IMR-90 (cell line): ENCODE results near the gene PEA15. TPM values are rescaled to one million over a fixed set of nuclear protein-coding genes. Genes with fewer than 3 reads are reported as not detected.

Source experiments
- ATAC-seq: fragments of 200-7000 bp; cut with Tn5 transposase; 2 replicates; pipeline ENCODE4 v1.9.1; 2020; ENCODE audit warnings: low read depth, mild to moderate bottlenecking, moderate library complexity
- BruUV-seq: library from RNA; stranded (reverse); fragments of 400-500 nt; replicated peaks from 2 replicates; lab custom pipeline; 2021; lab: Mats Ljungman, UMichigan
- CTCF ChIA-PET: fragments of 300-600 bp; formaldehyde crosslinking; extraction: SDS; loops from one replicate; lab custom pipeline; 2021; ENCODE audit warnings: antibody characterized with exemption; lab: Yijun Ruan, JAX
- POLR2A ChIA-PET: fragments of 300-600 bp; sonication (Branson Sonifier 250); formaldehyde crosslinking; loops from one replicate; lab custom pipeline; 2022; ENCODE audit warnings: antibody characterized with exemption; ENCODE audit not compliant: unreplicated experiment; lab: Charles Lee
- DNase-seq: peaks from one replicate; pipeline ENCODE4 v3.0.0; 2013
- H2AFZ ChIP-seq: replicated peaks from 2 replicates; pipeline ENCODE3; 2013; ENCODE audit warnings: low read length, mild to moderate bottlenecking; ENCODE audit not compliant: poor library complexity
- H2AK5ac ChIP-seq: 2 replicates; pipeline ENCODE4 v1.6.1; 2013; ENCODE audit warnings: low read depth, low read length, inconsistent platforms
- H2AK9ac ChIP-seq: replicated peaks from 2 replicates; pipeline ENCODE3; 2013; ENCODE audit warnings: mild to moderate bottlenecking, low read depth, low read length, moderate library complexity; ENCODE audit not compliant: poor library complexity
- H2BK120ac ChIP-seq: 2 replicates; pipeline ENCODE4 v1.6.1; 2013; ENCODE audit warnings: low read depth, low read length, inconsistent platforms
- H2BK15ac ChIP-seq: 3 replicates; pipeline ENCODE4 v1.6.1; 2013; ENCODE audit warnings: low read depth, low read length, inconsistent platforms
- H2BK20ac ChIP-seq: 2 replicates; pipeline ENCODE4 v1.6.1; 2013; ENCODE audit warnings: low read depth, mild to moderate bottlenecking, inconsistent platforms, low read length, moderate library complexity
- H2BK5ac ChIP-seq: 2 replicates; pipeline ENCODE4 v1.6.1; 2013; ENCODE audit warnings: mild to moderate bottlenecking, low read depth, low read length, inconsistent platforms; ENCODE audit not compliant: poor library complexity, severe bottlenecking
- H3K14ac ChIP-seq: replicated peaks from 2 replicates; pipeline ENCODE4 v1.6.1; 2013; ENCODE audit warnings: low read depth, low read length, inconsistent platforms
- H3K18ac ChIP-seq: 2 replicates; pipeline ENCODE4 v1.6.1; 2013; ENCODE audit warnings: low read depth, low read length, control low read depth
- H3K23ac ChIP-seq: 2 replicates; pipeline ENCODE4 v1.6.1; 2013; ENCODE audit warnings: low read depth, low read length, inconsistent platforms
- H3K27ac ChIP-seq: 2 replicates; pipeline ENCODE4 v1.5.1; 2013; ENCODE audit warnings: mild to moderate bottlenecking, control low read depth, low read length; ENCODE audit not compliant: insufficient read depth
- H3K27me3 ChIP-seq: 2 replicates; pipeline ENCODE4 v1.6.1; 2013; ENCODE audit warnings: low read length; ENCODE audit not compliant: control insufficient read depth, insufficient read depth
- H3K36me3 ChIP-seq: 2 replicates; pipeline ENCODE4 v1.6.1; 2013; ENCODE audit warnings: low read length, mixed read lengths; ENCODE audit not compliant: control insufficient read depth, insufficient read depth
- H3K4ac ChIP-seq: 2 replicates; pipeline ENCODE4 v1.6.1; 2013; ENCODE audit warnings: low read depth, low read length, inconsistent platforms
- H3K4me1 ChIP-seq: 2 replicates; pipeline ENCODE4 v1.6.1; 2013; ENCODE audit warnings: low read length, mixed read lengths; ENCODE audit not compliant: control insufficient read depth, insufficient read depth
- H3K4me2 ChIP-seq: 2 replicates; pipeline ENCODE4 v1.6.1; 2013; ENCODE audit warnings: low read depth, mild to moderate bottlenecking, control low read depth, low read length, moderate library complexity
- H3K4me3 ChIP-seq: 2 replicates; pipeline ENCODE4 v1.5.1; 2013; ENCODE audit warnings: low read depth, mild to moderate bottlenecking, control low read depth, low read length, moderate library complexity; ENCODE audit not compliant: insufficient read depth
- H3K56ac ChIP-seq: 2 replicates; pipeline ENCODE4 v1.6.1; 2013; ENCODE audit warnings: low read length, inconsistent platforms; ENCODE audit not compliant: insufficient read depth; ENCODE audit errors: extremely low read depth
- H3K79me1 ChIP-seq, 2 experiments: 2 replicates each; pipeline ENCODE4 v1.6.1; 2013; ENCODE audit warnings: low read length in 2 of 2, inconsistent platforms in 1 of 2, low read depth in 1 of 2
- H3K9ac ChIP-seq: 2 replicates; pipeline ENCODE4 v1.6.1; 2013; ENCODE audit warnings: low read depth, low read length, control low read depth
- H3K9me1 ChIP-seq: 2 replicates; pipeline ENCODE4 v1.6.1; 2013; ENCODE audit warnings: low read length, inconsistent platforms; ENCODE audit not compliant: insufficient read depth
- H3K9me3 ChIP-seq: 2 replicates; pipeline ENCODE4 v1.6.1; 2013; ENCODE audit warnings: low read length; ENCODE audit not compliant: control insufficient read depth, insufficient read depth
- H4K20me1 ChIP-seq: 2 replicates; pipeline ENCODE4 v1.6.1; 2013; ENCODE audit warnings: low read length, inconsistent platforms; ENCODE audit not compliant: insufficient read depth
- H4K5ac ChIP-seq: 2 replicates; pipeline ENCODE4 v1.6.1; 2013; ENCODE audit warnings: mild to moderate bottlenecking, low read depth, low read length, control low read depth
- H4K8ac ChIP-seq, 2 experiments: 2 replicates each; pipeline ENCODE4 v1.6.1; 2013; ENCODE audit warnings: low read depth in 2 of 2, low read length in 2 of 2, control low read depth in 1 of 2, inconsistent platforms in 1 of 2
- H4K91ac ChIP-seq: 2 replicates; pipeline ENCODE4 v1.6.1; 2013; ENCODE audit warnings: low read depth, low read length, inconsistent platforms; ENCODE audit not compliant: insufficient read depth
- BHLHE40 ChIP-seq: fragments of 150-350 bp; IDR thresholded peaks from 2 replicates; pipeline ENCODE4 v1.6.1; 2016; ENCODE audit warnings: mild to moderate bottlenecking, low read depth, low read length
- CEBPB ChIP-seq: IDR thresholded peaks from 2 replicates; pipeline ENCODE4 v1.6.1; 2012; ENCODE audit warnings: low read depth, low read length, improper control_type of control experiment
- CHD1 ChIP-seq: IDR thresholded peaks from 2 replicates; pipeline ENCODE4 v1.6.1; 2012; ENCODE audit warnings: low read depth, low read length, improper control_type of control experiment
- FOS ChIP-seq: fragments of 150-350 bp; IDR thresholded peaks from 2 replicates; pipeline ENCODE4 v1.6.1; 2016; ENCODE audit warnings: low read depth, low read length
- MAFK ChIP-seq: IDR thresholded peaks from 2 replicates; pipeline ENCODE4 v1.6.1; 2012; ENCODE audit warnings: low read depth, low read length, improper control_type of control experiment
- MAZ ChIP-seq: IDR thresholded peaks from 2 replicates; pipeline ENCODE4 v1.6.1; 2012; ENCODE audit warnings: low read depth, mild to moderate bottlenecking, low read length, improper control_type of control experiment, moderate library complexity, borderline replicate concordance
- MXI1 ChIP-seq: IDR thresholded peaks from 2 replicates; pipeline ENCODE4 v1.6.1; 2012; ENCODE audit warnings: low read depth, mild to moderate bottlenecking, low read length, moderate library complexity, borderline replicate concordance
- NFE2L2 ChIP-seq: fragments of 150-350 bp; IDR thresholded peaks from 2 replicates; pipeline ENCODE4 v1.6.1; 2016; ENCODE audit warnings: low read depth, mild to moderate bottlenecking, low read length
- POLR2A ChIP-seq: IDR thresholded peaks from 2 replicates; pipeline ENCODE4 v1.6.1; 2012; ENCODE audit warnings: mild to moderate bottlenecking, low read depth, low read length
- RAD21 ChIP-seq: IDR thresholded peaks from 2 replicates; pipeline ENCODE4 v1.6.1; 2012; ENCODE audit warnings: low read length, improper control_type of control experiment
- USF2 ChIP-seq: fragments of 150-350 bp; IDR thresholded peaks from 2 replicates; pipeline ENCODE4 v1.6.1; 2017; ENCODE audit warnings: mild to moderate bottlenecking, antibody characterized with exemption, low read length, low read depth
- WGBS, 2 experiments: methylation state at CpG; one replicate each; pipeline versions ENCODE4 v1.1.5 to v1.1.7; 2013; ENCODE audit warnings: missing lambda C conversion rate in 2 of 2; ENCODE audit not compliant: insufficient read length in 1 of 2; ENCODE audit errors: extremely low coverage in 2 of 2; 5-methylcytosine and 5-hydroxymethylcytosine counted together
- dilution Hi-C: fragments of 300-500 bp; cut with HindIII; formaldehyde crosslinking; loops from one replicate; pipeline ENCODE4 v1.14.3; 2018; ENCODE audit warnings: low sequenced_read_pairs; ENCODE audit not compliant: unreplicated experiment
- in situ Hi-C: fragments of 300-500 bp; cut with MboI; formaldehyde crosslinking; loops from 3 replicates; pipeline ENCODE4 v1.14.3; 2019; ENCODE audit warnings: low sequenced_read_pairs, inconsistent platforms, mixed read lengths
- intact Hi-C: fragments of 100-400 bp; cut with micrococcal nuclease; formaldehyde crosslinking; loops from 2 replicates; pipeline ENCODE4 v1.10.0; 2022
- polyA plus RNA-seq, 3 experiments: library from polyadenylated mRNA; depleted of rRNA; stranded (reverse); fragments of >200 nt; gene quantifications; 2 replicates each; pipeline ENCODE4 v1.2.3, GENCODE V29; 2012; ENCODE audit warnings: low replicate concordance in 1 of 3
- total RNA-seq: library from RNA; depleted of rRNA; stranded (reverse); fragments of >200 nt; gene quantifications from 2 replicates; pipeline ENCODE4 v1.2.3, GENCODE V29; 2012
- TF ChIP-seq, protein P1 (sequence below): conservative IDR thresholded peaks from 2 replicates; pipeline ENCODE4 v1.5.1; 2012; ENCODE audit warnings: mild to moderate bottlenecking, low read depth, low read length, improper control_type of control experiment

PEA15 gene
- total and polyA plus RNA-seq, 2 of the 4 experiments (the other 2 are of a cell fraction), result 296 to 754 TPM

GRCh38 chr1:160208557-160209320 is 3.6 kb downstream of the PEA15 start (continued):
- TF ChIP-seq FOS (no peak), NFE2L2 (no peak)

DNA sequence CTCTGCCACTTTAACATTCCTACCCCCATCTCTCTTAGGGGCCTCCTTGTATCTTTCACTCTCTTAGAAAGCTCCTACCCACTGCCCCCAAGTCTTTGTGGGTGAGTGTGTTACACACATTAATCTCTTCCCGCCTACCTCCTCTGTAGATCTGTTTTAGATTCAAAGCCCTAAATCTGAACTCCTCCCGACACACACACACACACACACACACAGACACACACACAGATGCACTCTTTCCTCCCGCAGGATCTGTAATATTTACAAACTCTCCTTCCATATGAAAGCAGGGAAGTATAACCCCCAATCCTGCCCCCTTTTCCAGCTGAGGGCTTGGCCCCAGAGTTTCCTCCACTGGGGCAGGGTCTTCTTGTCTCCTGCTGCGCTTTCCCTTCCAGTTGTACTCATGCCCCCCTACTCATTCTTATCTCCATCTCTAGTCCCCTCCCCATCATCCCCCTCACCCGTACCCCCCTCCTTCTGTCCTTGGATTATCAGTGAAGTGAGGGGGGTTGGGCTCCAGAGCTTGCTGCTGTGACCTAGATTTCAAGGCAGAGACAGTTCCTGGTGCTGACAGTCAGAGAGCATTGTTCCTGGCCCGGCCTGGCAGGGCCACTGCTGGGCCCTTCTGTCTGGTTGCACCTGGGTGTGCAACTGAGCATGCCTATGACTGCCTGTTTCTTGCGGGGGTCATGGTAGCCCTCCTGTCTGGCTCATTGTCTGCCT is 4.3 kb downstream of the PEA15 start:
- dilution Hi-C loops, result loop anchor here (10.0 kb wide), 1 partner anchor 105 kb away; no protein-coding TSS in a partner anchor

More for the DNA sequence above, 4.3 kb downstream of the PEA15 start:
- BruUV-seq, result no TSS peak
- no peak overlapping the region for H3K56ac ChIP-seq
- H3K9ac ChIP-seq, result peak overlapping the region; percentile 9; the same call in 1 of the 2 replicates
- peak overlapping the region; percentile 50 for H2BK5ac ChIP-seq
- H3K4me3 ChIP-seq, result no peak overlapping the region
- peak overlapping the region; percentile 30; the same call in 1 of the 2 replicates for H3K27ac ChIP-seq
- peaks cover 41% of the 10 kb centered on the region for H3K4me1 ChIP-seq
- no peak overlapping the region for H2BK15ac ChIP-seq
- intact Hi-C loops, result loop anchor here (10.0 kb wide), 1 partner anchor 285 kb away; the partner anchor contains the start of gene TAGLN2
- CTCF ChIA-PET, result interaction anchor here (0.7 to 1.3 kb wide), 3 partner anchors 16 to 53 kb away, joined by 3 to 5 read pairs (median 3); no protein-coding TSS in a partner anchor
- ATAC-seq, result no peak
- H3K27me3 ChIP-seq, result no peaks in the 10 kb centered on the region
- H4K8ac ChIP-seq, result no peak overlapping the region
- no peak overlapping the region for H4K91ac ChIP-seq
- no peak overlapping the region for H4K5ac ChIP-seq
- TF ChIP-seq POLR2A, result no peak
- no peak for TF ChIP-seq NFE2L2
- no peak for TF ChIP-seq BHLHE40
- TF ChIP-seq RAD21, result no peak
- TF ChIP-seq, protein P1, sequence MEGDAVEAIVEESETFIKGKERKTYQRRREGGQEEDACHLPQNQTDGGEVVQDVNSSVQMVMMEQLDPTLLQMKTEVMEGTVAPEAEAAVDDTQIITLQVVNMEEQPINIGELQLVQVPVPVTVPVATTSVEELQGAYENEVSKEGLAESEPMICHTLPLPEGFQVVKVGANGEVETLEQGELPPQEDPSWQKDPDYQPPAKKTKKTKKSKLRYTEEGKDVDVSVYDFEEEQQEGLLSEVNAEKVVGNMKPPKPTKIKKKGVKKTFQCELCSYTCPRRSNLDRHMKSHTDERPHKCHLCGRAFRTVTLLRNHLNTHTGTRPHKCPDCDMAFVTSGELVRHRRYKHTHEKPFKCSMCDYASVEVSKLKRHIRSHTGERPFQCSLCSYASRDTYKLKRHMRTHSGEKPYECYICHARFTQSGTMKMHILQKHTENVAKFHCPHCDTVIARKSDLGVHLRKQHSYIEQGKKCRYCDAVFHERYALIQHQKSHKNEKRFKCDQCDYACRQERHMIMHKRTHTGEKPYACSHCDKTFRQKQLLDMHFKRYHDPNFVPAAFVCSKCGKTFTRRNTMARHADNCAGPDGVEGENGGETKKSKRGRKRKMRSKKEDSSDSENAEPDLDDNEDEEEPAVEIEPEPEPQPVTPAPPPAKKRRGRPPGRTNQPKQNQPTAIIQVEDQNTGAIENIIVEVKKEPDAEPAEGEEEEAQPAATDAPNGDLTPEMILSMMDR, result no peak
- no peak for TF ChIP-seq CHD1
- no peak for TF ChIP-seq CEBPB
- no peak for TF ChIP-seq USF2
- no peak for TF ChIP-seq MXI1
- TF ChIP-seq FOS, result no peak
- no peak for TF ChIP-seq MAFK
- TF ChIP-seq MAZ, result no peak
- 0 out of 2 replicates have a peak overlapping the region, but pooled peaks have one; percentile 82 for H3K23ac ChIP-seq
- H3K9me1 ChIP-seq, result peaks cover 44% of the 10 kb centered on the region
- peaks cover 40 to 90% of the 10 kb centered on the region in 2 experiments for H3K79me1 ChIP-seq
- in situ Hi-C loops, result no loop called here
- H3K14ac ChIP-seq, result peak overlapping the region; percentile 71; the same call in 1 of the 2 replicates
- no peak overlapping the region for H3K4ac ChIP-seq
- H3K4me2 ChIP-seq, result peak overlapping the region; percentile 35; the same call in 1 of the 2 replicates
- H3K36me3 ChIP-seq, result peaks cover 62% of the 10 kb centered on the region
- no peak overlapping the region for H2BK20ac ChIP-seq
- H2AK9ac ChIP-seq, result peak overlapping the region; percentile 6
- POLR2A ChIA-PET, result interaction anchor here (0.6 kb wide), 1 partner anchor 32 kb away, joined by 6 read pairs; no protein-coding TSS in a partner anchor
- no peak for DNase-seq
- H3K18ac ChIP-seq, result no peak overlapping the region
- H2AFZ ChIP-seq, result no peak overlapping the region
- H2BK120ac ChIP-seq, result no peak overlapping the region
- 14% methylated on average over 2 of the region's 7 CpGs; no CpG with 5 or more reads in 1 of the 2 experiments for WGBS, 2 experiments
- no peak overlapping the region for H2AK5ac ChIP-seq
- peaks cover 78% of the 10 kb centered on the region for H4K20me1 ChIP-seq
- no peaks in the 10 kb centered on the region for H3K9me3 ChIP-seq
